Activated naive CD4-positive, alpha-beta T cell treated with anti-CD3 and anti-CD28 coated beads, Interleukin-2, amount 50 U/mL, for 16 hours (primary cell): Measurements from ENCODE around the gene ANKRD55.
A peak's percentile ranks its signal among the peaks of the same experiment; 100 is the strongest.
"Not testable (repeated sequence)": the region's sequence is repeated elsewhere in the genome, so short reads cannot be mapped to it uniquely, and the experiment has no call there.

Source experiments
- DNase-seq: peaks from one replicate; pipeline ENCODE4 v3.0.0-alpha.2; 2020

The ANKRD55 gene

DNA sequence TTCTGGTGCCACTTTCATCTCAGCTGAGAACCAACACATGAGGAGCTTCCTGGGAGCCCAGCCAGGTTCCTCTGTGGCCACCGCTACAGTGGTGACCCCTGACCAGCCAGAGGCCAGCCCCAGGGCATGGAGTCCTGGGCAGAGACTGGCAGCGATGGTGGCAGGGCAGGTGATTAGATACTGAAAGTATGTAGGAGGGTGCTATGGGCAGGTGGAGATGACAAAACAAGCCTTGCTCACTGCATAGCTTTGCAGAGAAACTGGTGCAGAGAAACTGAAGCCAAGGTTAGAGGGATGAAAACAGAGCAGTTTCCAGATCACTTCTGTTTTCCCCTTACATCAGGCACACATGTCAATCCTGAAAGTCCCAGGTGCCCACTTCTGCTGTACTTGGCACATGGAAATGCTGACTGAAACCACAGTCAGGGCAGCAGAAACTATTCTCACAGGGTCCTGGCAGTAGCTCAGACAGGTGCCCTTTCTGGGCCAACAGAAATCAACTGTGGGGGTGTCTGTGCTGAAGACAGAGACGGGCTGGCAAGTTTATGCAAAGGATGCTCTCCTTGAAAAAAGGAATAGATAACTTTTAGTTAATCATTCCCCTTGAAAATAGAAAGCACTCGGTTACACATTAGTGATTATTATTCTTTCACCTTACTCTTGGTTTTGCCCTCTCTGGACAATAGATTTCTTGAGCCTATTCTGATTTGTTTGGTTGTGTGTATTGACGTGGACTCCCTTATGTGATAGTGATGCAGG, 90.3 kb downstream of the ANKRD55 start:
- DNase-seq, result no peak

DNA sequence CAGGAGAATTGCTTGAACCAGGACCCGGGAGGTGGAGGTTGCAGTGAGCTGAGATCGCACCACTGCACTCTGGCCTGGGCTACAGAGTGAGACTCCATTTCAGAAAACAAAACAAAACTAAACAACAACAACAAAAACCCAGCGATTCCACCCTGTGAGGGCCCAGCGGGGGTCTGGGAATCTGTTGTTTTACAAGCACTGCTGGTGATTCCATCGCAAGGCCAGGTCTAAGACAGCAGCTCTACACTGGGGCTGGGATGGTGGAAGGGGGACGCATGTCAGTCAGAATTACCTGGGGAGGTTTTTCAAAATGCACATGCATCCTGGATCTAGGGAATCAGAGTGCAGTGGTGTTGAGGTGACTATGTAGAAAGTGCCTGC, 90.9 kb downstream of the ANKRD55 start:
- no peak for DNase-seq

DNA sequence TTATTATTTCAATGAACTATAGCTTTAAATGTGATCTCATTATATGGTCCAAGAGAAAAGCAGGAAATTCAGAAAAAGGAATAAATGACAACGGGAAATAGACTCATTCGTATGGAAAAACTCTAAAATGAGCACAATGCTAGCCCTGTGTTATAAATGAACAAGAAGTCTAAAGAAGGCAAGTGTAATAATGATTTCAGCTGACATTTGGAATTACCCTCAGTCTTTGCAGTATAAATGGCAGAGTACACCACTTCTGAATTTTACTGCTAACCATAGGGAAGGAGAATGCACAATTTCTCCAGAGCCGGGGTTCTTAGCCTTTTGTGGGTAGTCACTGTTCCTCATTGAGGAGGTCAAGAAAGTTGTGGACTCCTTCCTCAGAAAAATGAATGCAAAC, 93.1 kb downstream of the ANKRD55 start:
- DNase-seq, result no peak

GRCh38 chr5:56130664-56131063, 102.5 kb downstream of the ANKRD55 start:
- DNase-seq, result no peak

- DNase-seq, result no peak
Observed at GRCh38 chr5:56129288-56129687, 103.8 kb downstream of the ANKRD55 start.

- DNase-seq, result peak; percentile 45
Observed at GRCh38 chr5:56128113-56128512, 105.0 kb downstream of the ANKRD55 start.

GRCh38 chr5:56126487-56127179, 106.5 kb downstream of the ANKRD55 start:
- peak; percentile 24 for DNase-seq

DNA sequence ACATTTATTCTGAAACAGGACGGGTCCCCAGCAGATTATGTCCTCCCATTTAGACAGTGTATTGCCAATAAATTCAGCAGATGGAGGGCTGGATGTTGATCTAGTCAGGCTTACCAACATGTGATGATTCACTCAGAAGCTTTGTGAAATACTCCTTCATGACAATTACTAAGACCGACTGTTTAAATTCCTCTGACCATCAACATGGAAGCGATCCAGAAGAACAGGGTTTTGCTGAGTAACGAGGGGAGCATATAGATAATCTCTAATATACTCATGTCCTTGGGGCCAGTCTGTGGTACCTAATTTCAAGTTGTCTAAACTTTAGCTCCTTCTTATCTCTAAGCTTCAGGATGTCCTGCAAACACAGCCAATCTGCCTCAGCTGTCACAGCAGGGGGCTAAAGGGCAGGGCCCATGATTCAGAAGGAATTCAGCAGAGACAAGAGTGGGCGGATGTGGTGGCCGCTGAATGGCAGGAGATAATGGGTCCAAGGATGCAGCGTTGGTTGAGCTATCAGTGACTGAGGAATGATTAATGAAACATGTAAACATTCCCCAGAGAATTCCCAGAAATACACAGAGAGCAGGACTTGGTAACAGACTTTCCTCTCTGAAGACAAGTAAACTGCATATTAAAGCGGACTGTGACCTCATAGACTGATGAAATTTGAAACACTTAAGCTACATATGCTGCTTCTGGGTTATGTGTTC, 109.4 kb downstream of the ANKRD55 start:
- no peak for DNase-seq

GRCh38 chr5:56122360-56122985, 110.7 kb downstream of the ANKRD55 start:
- not testable (repeated sequence) for DNase-seq

DNA sequence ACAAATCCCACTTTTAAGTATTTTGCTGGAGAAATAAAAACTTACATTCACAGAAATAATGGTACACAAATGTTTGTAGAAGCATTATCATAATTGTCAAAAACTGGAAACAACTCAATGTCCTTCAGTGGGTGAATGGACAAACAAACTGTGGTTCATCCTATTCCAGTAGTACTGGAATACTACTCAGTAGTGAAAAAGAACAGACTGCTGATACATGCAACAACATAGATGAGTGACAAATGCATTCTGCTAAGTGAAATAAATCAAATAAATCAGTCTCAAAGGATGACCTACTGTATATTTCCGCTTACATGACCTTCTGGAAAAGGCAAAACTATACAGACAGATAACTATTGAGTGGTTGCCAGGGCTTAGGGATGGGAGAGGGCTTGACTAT, 114.1 kb downstream of the ANKRD55 start:
- no peak for DNase-seq

- DNase-seq, result no peak
Observed at GRCh38 chr5:56116599-56117141, 116.5 kb downstream of the ANKRD55 start.

DNA sequence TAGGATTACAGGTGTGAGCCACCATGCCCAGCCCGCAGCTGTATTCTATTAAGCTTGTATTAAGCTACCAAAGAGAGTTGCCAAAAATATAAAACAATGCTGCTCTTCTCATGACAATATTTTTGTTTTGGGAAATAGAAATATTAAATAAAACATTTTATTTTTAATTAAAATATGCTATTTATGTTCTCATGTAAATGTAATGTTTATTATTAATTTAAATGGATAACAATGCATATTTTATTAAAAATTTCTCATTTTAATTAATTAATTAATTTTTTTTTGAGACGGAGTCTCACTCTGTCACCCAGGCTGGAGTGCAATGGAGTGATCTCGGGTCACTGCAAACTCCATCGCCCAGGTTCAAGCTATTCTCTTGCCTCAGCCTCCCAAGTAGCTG, 117.5 kb downstream of the ANKRD55 start:
- DNase-seq, result no peak

DNA sequence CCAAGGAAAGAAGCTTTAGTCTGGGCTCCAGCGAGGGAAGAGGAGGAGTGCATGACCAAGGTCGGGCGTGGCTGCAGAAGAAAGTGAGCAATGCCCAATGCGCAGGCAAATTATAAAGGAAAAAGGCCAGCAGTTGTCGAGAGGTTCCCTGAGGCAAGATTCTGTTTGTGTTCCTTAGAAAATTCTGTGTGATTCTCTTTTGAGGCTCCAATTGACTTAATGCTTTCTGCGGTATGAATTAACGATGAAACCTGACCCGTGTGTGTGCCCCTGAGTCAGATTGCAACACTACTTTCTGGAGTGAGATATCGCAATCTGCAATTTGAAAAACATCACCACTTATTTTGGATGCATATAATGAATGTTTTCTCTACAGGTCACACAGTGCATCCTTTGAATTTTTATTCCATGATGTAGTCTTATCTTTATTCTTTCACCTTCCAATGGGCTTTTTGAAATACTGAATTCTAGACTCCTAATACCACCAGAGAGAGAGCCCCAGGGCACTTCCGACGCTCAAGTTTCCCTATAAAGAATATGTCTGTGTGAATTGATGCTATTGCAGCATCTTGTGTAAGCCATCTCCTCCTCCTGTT, 120.5 kb downstream of the ANKRD55 start:
- DNase-seq, result no peak

DNA sequence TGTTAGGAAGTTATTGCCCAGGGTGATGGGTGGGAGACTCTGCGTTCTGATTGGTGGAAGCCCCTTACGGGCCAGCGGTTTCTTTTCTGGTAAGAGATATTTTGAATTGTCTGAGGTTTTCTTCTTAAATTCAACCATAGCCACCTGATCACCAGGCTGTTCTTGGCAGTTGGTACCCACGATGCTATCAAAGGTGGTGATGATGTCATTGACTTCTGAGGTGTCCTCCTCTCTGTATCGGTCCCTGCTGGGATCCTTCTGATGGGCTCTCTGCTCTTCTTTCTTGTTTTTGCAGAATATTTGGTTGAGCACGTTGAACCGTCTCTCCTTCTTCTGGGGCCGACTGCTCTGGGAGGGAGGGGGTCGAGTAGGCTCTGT, 121.7 kb downstream of the ANKRD55 start:
- no peak for DNase-seq

- no peak for DNase-seq
Observed at GRCh38 chr5:56110646-56111403, 122.3 kb downstream of the ANKRD55 start.

- no peak for DNase-seq
Observed at GRCh38 chr5:56108246-56108645, 124.9 kb downstream of the ANKRD55 start.

- no peak for DNase-seq
Observed at GRCh38 chr5:56106837-56107236, 126.3 kb downstream of the ANKRD55 start.

- no peak for DNase-seq
Observed at GRCh38 chr5:56105511-56106291, 127.4 kb downstream of the ANKRD55 start.

GRCh38 chr5:56102889-56103288, 130.2 kb downstream of the ANKRD55 start:
- DNase-seq, result no peak

GRCh38 chr5:56102207-56102606, 130.9 kb downstream of the ANKRD55 start:
- DNase-seq, result not testable (repeated sequence)

DNA sequence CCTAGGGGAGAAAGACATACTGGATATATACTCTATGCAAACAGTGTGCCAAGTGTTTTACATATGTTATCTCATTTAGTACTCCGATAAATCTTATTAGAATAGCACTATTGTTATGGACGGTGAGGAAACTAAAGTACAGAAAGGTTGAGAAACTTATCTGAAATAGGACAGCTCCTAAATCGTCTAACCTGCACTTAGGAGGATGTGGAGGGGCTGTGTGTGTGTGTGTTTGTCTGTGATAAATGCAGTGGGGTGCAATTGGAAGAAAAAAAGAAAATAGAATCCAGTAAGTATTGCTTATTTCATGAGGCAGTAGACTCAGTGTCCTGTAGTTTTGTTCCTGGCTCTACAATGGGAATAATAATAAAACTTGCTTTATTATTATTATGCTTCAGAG, 131.9 kb downstream of the ANKRD55 start:
- DNase-seq, result no peak
